Epithelial cell of proximal tubule (primary cell): ENCODE measurements around the gene TENM4. TPM values are rescaled to one million over a fixed set of nuclear protein-coding genes. Genes with fewer than 3 reads are reported as not detected.

Experiments used
- DNase-seq: peaks from one replicate; pipeline ENCODE4 v3.0.0-alpha.2; 2011; ENCODE audit warnings: low read depth
- H3K4me3 ChIP-seq: 2 replicates; pipeline ENCODE4 v1.5.1; 2011; ENCODE audit warnings: low read depth, mild to moderate bottlenecking, low read length
- CTCF ChIP-seq: conservative IDR thresholded peaks from 2 replicates; pipeline ENCODE4 v1.5.1; 2012; ENCODE audit warnings: low read depth, mild to moderate bottlenecking, low read length
- total RNA-seq: library from RNA; depleted of rRNA; stranded (reverse); fragments of >200 nt; gene quantifications from 2 replicates; pipeline ENCODE4 v1.2.3, GENCODE V29; 2015

The TENM4 gene
- total RNA-seq, 1 donor from 2014 or later = 22.2 TPM

- DNase-seq = no peak
- no peak for TF ChIP-seq CTCF
- H3K4me3 ChIP-seq = no peak overlapping the region
Observed at GRCh38 chr11:79151396-79151795, 289.4 kb downstream of the TENM4 start.

- TF ChIP-seq CTCF = no peak
- DNase-seq = no peak
Observed at GRCh38 chr11:79150966-79151365, 289.9 kb downstream of the TENM4 start.

GRCh38 chr11:79150320-79150719, 290.5 kb downstream of the TENM4 start:
- no peak for DNase-seq
- H3K4me3 ChIP-seq = no peak overlapping the region
- TF ChIP-seq CTCF = no peak

More at GRCh38 chr11:79150966-79151365, 289.9 kb downstream of the TENM4 start:
- H3K4me3 ChIP-seq = no peak overlapping the region

GRCh38 chr11:79147731-79148130, 293.1 kb downstream of the TENM4 start:
- TF ChIP-seq CTCF = no peak
- DNase-seq = no peak

GRCh38 chr11:79147011-79147410, 293.8 kb downstream of the TENM4 start:
- DNase-seq = no peak
- TF ChIP-seq CTCF = no peak
- H3K4me3 ChIP-seq = no peak overlapping the region

More at GRCh38 chr11:79147731-79148130, 293.1 kb downstream of the TENM4 start:
- H3K4me3 ChIP-seq = no peak overlapping the region

GRCh38 chr11:79139900-79140299, 300.9 kb downstream of the TENM4 start:
- no peak for DNase-seq
- no peak for TF ChIP-seq CTCF
- H3K4me3 ChIP-seq = no peak overlapping the region

GRCh38 chr11:79129702-79130101, 311.1 kb downstream of the TENM4 start:
- H3K4me3 ChIP-seq = no peak overlapping the region
- no peak for DNase-seq
- TF ChIP-seq CTCF = no peak
